ENCODE data around the gene RAMP1.

RAMP1 gene

DNA sequence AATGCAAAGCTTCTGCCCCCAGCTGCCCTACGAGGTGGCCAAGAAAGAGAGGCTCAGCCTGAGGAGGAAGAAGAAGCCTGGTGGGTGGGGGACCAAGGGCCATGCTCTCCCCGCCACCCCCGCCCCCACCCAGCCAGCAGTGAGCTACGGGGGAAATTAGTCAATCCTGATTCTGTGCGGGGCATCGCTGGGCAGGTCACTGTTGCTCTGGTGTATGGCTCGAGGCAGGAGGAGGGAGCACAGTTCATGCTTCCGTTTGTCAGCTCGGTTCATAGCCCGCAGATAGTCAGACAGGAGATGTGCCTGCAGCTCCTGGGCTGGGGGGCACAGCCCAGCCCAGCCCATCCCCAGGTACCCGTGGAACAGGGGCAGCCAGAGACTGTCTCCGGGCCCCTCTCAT, 17.1 kb downstream of the RAMP1 start:
- H3K4me3 ChIP-seq (ENCODE audit: low read length): no peak overlapping the region
- TF ChIP-seq, protein P1, sequence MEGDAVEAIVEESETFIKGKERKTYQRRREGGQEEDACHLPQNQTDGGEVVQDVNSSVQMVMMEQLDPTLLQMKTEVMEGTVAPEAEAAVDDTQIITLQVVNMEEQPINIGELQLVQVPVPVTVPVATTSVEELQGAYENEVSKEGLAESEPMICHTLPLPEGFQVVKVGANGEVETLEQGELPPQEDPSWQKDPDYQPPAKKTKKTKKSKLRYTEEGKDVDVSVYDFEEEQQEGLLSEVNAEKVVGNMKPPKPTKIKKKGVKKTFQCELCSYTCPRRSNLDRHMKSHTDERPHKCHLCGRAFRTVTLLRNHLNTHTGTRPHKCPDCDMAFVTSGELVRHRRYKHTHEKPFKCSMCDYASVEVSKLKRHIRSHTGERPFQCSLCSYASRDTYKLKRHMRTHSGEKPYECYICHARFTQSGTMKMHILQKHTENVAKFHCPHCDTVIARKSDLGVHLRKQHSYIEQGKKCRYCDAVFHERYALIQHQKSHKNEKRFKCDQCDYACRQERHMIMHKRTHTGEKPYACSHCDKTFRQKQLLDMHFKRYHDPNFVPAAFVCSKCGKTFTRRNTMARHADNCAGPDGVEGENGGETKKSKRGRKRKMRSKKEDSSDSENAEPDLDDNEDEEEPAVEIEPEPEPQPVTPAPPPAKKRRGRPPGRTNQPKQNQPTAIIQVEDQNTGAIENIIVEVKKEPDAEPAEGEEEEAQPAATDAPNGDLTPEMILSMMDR (conservative IDR thresholded peaks at IDR 0.05; ENCODE audit: low read depth, low read length): no peak
- no peak for DNase-seq (ENCODE audit: low read depth)

GRCh38 chr2:237876951-237877491, 17.6 kb downstream of the RAMP1 start:
- no peak for DNase-seq (ENCODE audit: low read depth)
- TF ChIP-seq, protein P1 (conservative IDR thresholded peaks at IDR 0.05; ENCODE audit: low read depth, low read length): no peak
- H3K4me3 ChIP-seq (ENCODE audit: low read length): no peak overlapping the region

- DNase-seq (ENCODE audit: low read depth): no peak
- no peak overlapping the region for H3K4me3 ChIP-seq (ENCODE audit: low read length)
- TF ChIP-seq, protein P1 (conservative IDR thresholded peaks at IDR 0.05; ENCODE audit: low read depth, low read length): no peak
Observed at GRCh38 chr2:237877576-237878307, 18.3 kb downstream of the RAMP1 start.

DNA sequence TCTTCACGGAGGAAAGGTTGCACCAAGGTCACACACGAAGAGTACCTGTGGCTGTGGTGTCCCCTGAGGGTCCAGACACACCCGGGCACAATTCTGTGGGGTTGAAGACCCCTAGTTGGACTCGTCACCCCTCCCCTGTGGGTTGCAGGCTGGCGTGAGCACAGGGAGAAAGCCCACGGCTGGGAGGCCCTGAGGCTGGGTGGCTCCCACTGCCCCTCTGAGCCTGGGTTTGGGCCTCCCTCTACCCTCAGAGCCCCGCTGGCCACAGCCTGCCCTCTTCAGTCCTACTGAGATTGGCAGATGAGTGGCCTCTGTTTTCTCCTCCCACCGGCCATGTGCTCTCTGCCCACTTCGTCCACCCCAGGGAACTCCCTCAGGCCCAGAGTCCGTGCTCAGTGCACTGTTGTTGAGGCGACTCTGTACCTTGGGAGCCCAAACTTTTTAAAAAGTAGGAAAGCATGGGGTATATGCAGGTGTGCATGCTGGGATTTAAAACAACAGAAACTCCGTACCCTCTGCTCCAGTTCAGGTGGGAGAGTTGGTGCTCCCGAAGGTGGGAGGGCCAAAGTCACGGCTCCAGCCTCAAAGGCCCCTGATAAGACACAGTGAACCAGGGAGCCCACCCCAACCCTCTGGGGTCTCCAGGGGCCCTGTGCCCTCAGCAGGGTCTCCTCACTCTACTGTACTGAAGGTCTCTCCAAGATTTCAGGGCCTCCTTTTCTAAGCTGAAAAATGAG, 19.1 kb downstream of the RAMP1 start:
- H3K4me3 ChIP-seq (ENCODE audit: low read length): no peak overlapping the region
- no peak for DNase-seq (ENCODE audit: low read depth)
- TF ChIP-seq, protein P1 (conservative IDR thresholded peaks at IDR 0.05; ENCODE audit: low read depth, low read length): no peak

GRCh38 chr2:237879058-237879430, 19.6 kb downstream of the RAMP1 start:
- DNase-seq (ENCODE audit: low read depth): no peak
- no peak overlapping the region for H3K4me3 ChIP-seq (ENCODE audit: low read length)
- TF ChIP-seq, protein P1 (conservative IDR thresholded peaks at IDR 0.05; ENCODE audit: low read depth, low read length): no peak

GRCh38 chr2:237879991-237880560, 20.7 kb downstream of the RAMP1 start:
- TF ChIP-seq, protein P1 (conservative IDR thresholded peaks at IDR 0.05; ENCODE audit: low read depth, low read length): no peak
- no peak overlapping the region for H3K4me3 ChIP-seq (ENCODE audit: low read length)
- no peak for DNase-seq (ENCODE audit: low read depth)

Measured in retinal pigment epithelial cell (primary cell).